ENCODE results near the gene MEF2A.
A peak's percentile ranks its signal among the peaks of the same experiment; 100 is the strongest.

Gene MEF2A

DNA sequence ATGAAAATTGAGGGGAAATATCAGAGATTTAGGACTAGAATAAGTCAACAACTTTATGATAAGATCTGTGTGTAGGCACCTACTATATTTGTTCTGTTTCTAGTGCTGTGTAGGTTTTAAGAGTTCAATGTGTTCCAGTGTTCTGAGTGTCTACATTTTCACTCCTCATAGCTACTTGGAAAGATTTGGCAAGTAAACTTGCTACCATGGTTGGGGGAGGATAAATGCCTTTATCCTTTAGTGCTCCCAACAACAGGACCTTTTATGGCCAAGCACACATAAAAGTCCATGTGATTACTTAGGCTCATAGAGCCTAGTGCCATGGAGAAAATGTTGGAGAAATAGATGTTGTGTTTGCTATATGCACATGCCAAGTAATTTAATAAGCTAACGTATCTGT is 103.5 kb downstream of the MEF2A start:
- TF ChIP-seq, protein P1, sequence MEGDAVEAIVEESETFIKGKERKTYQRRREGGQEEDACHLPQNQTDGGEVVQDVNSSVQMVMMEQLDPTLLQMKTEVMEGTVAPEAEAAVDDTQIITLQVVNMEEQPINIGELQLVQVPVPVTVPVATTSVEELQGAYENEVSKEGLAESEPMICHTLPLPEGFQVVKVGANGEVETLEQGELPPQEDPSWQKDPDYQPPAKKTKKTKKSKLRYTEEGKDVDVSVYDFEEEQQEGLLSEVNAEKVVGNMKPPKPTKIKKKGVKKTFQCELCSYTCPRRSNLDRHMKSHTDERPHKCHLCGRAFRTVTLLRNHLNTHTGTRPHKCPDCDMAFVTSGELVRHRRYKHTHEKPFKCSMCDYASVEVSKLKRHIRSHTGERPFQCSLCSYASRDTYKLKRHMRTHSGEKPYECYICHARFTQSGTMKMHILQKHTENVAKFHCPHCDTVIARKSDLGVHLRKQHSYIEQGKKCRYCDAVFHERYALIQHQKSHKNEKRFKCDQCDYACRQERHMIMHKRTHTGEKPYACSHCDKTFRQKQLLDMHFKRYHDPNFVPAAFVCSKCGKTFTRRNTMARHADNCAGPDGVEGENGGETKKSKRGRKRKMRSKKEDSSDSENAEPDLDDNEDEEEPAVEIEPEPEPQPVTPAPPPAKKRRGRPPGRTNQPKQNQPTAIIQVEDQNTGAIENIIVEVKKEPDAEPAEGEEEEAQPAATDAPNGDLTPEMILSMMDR (conservative IDR thresholded peaks at IDR 0.05): no peak
- H3K27ac ChIP-seq: peak overlapping the region; percentile 40

DNA sequence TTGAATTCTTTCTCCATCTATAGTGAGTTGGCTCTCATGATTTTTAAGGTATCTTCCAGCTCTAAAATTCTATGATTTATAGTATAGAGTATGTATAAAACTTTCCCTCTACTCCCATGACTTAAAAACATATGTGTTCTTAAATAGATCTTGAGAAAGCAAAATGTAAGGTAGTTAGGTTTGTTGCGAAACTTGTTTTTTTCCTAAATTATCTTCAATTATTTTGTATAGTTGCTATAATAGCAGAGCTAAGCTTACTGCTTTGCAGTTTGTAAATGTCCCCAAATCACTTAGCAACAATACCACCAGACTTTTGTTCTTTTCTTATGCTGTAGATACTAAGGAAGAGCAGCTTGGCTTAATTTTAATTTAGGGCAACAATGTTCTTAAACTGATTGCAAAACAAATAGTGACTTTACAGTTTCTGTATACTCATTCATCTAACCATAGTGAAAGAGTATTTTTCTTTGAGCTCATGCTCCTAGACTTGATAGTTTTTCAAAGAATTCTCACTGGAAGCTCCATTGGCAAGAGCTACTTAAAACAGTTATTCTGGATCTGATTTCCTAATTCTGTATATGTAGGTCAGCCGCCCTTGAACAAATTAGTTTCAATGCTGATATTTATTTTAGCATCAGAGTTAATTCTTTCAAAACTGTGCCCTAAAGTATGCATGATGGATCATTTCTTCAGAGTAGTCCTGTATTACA is 106.3 kb downstream of the MEF2A start:
- TF ChIP-seq, protein P1 (conservative IDR thresholded peaks at IDR 0.05): no peak
- H3K27ac ChIP-seq: no peak overlapping the region

DNA sequence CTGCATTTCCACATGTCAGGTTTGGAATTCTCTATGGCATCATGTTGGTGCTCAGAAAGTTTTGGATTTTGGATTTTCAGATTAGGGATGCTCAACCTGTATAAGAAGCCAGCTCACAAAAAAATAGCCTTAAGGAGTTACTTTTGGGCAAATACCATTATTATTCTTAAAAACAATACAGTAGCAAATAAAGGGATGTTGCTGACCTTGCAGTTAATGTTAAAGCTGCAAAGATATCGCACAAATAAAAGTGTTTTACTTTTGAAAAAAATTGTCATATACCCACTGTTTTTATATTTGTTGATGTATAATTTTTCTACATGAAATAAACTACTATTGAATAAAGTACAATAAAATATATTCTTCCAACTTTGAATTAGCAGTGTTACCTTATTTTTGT is 107.3 kb downstream of the MEF2A start:
- TF ChIP-seq, protein P1 (conservative IDR thresholded peaks at IDR 0.05): no peak

DNA sequence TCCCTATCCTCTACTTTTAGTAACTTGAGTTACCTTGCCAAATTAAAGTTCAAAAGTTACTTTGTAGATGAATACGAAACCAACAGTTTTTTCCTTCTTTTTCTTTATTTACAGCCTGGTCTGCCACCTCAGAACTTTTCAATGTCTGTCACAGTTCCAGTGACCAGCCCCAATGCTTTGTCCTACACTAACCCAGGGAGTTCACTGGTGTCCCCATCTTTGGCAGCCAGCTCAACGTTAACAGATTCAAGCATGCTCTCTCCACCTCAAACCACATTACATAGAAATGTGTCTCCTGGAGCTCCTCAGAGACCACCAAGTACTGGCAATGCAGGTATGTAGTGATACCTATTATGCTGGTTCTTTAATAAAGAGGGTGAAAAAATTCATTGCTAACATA is 108.5 kb downstream of the MEF2A start:
- TF ChIP-seq, protein P1 (conservative IDR thresholded peaks at IDR 0.05): no peak
- no peak overlapping the region for H3K27ac ChIP-seq

More for the DNA sequence above, 107.3 kb downstream of the MEF2A start:
- no peak overlapping the region for H3K27ac ChIP-seq

DNA sequence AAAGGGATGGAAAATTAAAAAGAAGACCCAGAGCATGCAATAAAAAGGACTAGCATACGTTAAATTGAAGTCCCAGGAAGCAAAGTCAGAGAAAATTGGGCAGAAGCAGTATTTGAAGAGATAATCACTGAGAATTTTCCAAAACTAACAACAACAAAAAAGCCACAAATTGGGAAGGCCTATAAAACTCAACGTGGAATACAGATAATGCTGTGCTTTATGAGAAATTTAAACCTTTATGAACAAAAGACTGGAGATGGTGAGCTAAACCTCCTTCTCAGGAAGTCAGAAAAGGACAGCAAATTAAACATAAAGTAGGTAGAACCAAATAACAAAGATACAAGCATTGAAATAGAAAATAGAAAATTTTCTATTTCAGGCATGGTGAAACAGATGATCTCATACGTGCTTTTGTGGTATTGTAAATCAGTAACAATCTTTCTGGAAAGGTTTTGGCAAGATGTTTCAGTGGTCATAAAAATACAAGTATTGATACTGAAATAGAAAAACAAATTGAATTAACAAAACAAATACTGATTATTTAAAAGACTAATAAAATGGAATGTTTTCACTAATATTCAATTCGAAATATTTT is 111.9 kb downstream of the MEF2A start:
- H3K27ac ChIP-seq: no peak overlapping the region
- TF ChIP-seq, protein P1 (conservative IDR thresholded peaks at IDR 0.05): no peak

DNA sequence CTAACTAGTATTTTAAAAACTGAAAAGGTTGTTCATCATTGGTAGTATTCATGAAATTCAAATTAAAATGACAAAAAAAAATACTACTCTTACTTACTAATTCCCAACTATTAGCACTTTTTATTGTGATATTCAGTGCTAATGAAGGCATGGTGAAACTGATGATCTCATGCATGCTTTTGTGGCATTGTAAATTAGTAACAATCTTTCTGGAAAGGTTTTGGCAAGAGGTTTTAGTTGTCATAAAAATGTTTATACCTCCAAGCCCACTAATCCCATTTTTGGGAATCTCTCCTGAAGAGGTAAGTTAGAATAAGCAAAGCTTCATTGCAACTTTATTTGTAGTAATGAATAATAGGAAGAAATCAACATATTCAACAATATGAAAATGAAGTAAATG is 114.5 kb downstream of the MEF2A start:
- no peak overlapping the region for H3K27ac ChIP-seq
- TF ChIP-seq, protein P1 (conservative IDR thresholded peaks at IDR 0.05): no peak

DNA sequence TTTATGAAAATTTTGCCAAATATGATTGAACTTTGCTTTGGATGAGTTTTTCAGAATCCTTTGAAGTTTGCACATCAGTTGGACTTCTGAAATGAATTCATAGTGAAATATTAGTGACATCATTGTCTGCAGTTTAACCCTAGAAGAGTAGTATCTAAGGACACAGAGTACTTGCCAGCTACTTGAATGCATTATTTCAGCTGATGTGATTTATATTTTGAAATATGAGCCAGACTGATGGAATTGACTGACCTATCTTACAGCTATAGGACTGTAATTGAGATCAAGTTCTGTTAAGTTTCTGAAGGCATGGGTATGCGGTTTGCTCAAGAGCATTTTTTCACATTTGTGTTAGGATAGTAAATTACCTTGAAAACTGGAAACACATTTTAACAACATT is 116.2 kb downstream of the MEF2A start:
- no peak overlapping the region for H3K27ac ChIP-seq
- TF ChIP-seq, protein P1 (conservative IDR thresholded peaks at IDR 0.05): no peak
